Measurements from ENCODE around the gene UBASH3A. TPM values are rescaled to one million over a fixed set of nuclear protein-coding genes. Genes with fewer than 3 reads are reported as not detected.

The UBASH3A gene
- total and polyA plus RNA-seq, 2 donors (not counting 1 experiment from before 2014, with no cell fraction given), result 0.12 to 0.33 TPM

GRCh38 chr21:42448686-42449085 is 45.0 kb downstream of the UBASH3A start:
- no peaks in the 10 kb centered on the region for H3K9me3 ChIP-seq (ENCODE audit: control extremely low read depth in 1 of 3, control insufficient read depth in 2 of 3, insufficient read depth in 1 of 3, low read length in 2 of 3)
- no peak overlapping the region for H3K4me3 ChIP-seq (ENCODE audit: control extremely low read depth in 1 of 5, extremely low read depth in 1 of 5, insufficient read depth in 1 of 5, low read depth in 2 of 5, low read length in 4 of 5)
- H3K79me2 ChIP-seq (ENCODE audit: control insufficient read depth, insufficient read depth, low read length), result no peaks in the 10 kb centered on the region
- H3K36me3 ChIP-seq (replicated peaks in 1 of 2; ENCODE audit: control extremely low read depth in 1 of 2, control insufficient read depth in 1 of 2, extremely low read depth in 1 of 2, insufficient read depth in 2 of 2, low read length in 1 of 2), result no peaks in the 10 kb centered on the region
- no peak overlapping the region for H3K9ac ChIP-seq (ENCODE audit: low read length)
- intact Hi-C loops (cut with micrococcal nuclease), result no loop called here
- Mint-ChIP-seq H3K4me3 (no peak overlapping the region), H3K9me3 (ENCODE audit: insufficient read depth) (no peaks in the 10 kb centered on the region), H3K4me1 (peaks cover 6% of the 10 kb centered on the region), H3K27ac (no peak overlapping the region), H3K27me3 (peaks cover 8% of the 10 kb centered on the region)
- TF ChIP-seq CTCF (IDR thresholded peaks at IDR 0.05) (no peak), EZH2 (IDR thresholded peaks at IDR 0.05; ENCODE audit: borderline replicate concordance, insufficient read depth, low read depth, low read length, poor library complexity, severe bottlenecking) (no peak)
- DNase-seq (no peak), ATAC-seq (ENCODE audit: low read depth) (no peak)
- no peaks in the 10 kb centered on the region for H4K20me1 ChIP-seq (ENCODE audit: control insufficient read depth, insufficient read depth, low read length, poor library complexity, severe bottlenecking)
- no peak overlapping the region for H2AFZ ChIP-seq (ENCODE audit: insufficient read depth, low read depth, low read length, poor library complexity, severe bottlenecking)
- peaks cover 0 to 9% of the 10 kb centered on the region in 2 donors for H3K4me1 ChIP-seq (ENCODE audit: control insufficient read depth in 2 of 2, insufficient read depth in 2 of 2, low read length in 2 of 2)
- no peak overlapping the region for H3K27ac ChIP-seq (ENCODE audit: low read length in 2 of 2)
- no peak overlapping the region for H3K4me2 ChIP-seq (replicated peaks; ENCODE audit: low read depth, low read length, poor library complexity, severe bottlenecking)
- peaks cover 0 to 21% (median 2%) of the 10 kb centered on the region in 4 experiments for H3K27me3 ChIP-seq (replicated peaks in 1 of 4; ENCODE audit: control extremely low read depth in 1 of 4, control insufficient read depth in 3 of 4, insufficient read depth in 4 of 4, low read length in 3 of 4)
- WGBS (ENCODE audit: insufficient coverage), result 88% methylated on average over 2 of the region's 3 CpGs
- ChIA-PET POLR2A (no interaction called here), CTCF (interaction anchor here (1.5 to 2.4 kb wide), 3 partner anchors 110 to 303 kb away, joined by 3 to 9 read pairs (median 8); no protein-coding TSS in a partner anchor)

GRCh38 chr21:42451941-42452340 is 48.2 kb downstream of the UBASH3A start:
- Mint-ChIP-seq H3K27me3 (peaks cover 3% of the 10 kb centered on the region), H3K4me3 (no peak overlapping the region), H3K27ac (no peak overlapping the region), H3K4me1 (peaks cover 6% of the 10 kb centered on the region), H3K9me3 (ENCODE audit: insufficient read depth) (no peaks in the 10 kb centered on the region)
- Histone ChIP-seq H3K9ac (ENCODE audit: low read length) (no peak overlapping the region), H3K4me2 (replicated peaks; ENCODE audit: low read depth, low read length, poor library complexity, severe bottlenecking) (no peak overlapping the region), H3K4me3 (ENCODE audit: control extremely low read depth in 1 of 5, extremely low read depth in 1 of 5, insufficient read depth in 1 of 5, low read depth in 2 of 5, low read length in 4 of 5) (no peak overlapping the region), H4K20me1 (ENCODE audit: control insufficient read depth, insufficient read depth, low read length, poor library complexity, severe bottlenecking) (no peaks in the 10 kb centered on the region), H3K27ac (ENCODE audit: low read length in 2 of 2) (no peak overlapping the region), H3K4me1 (ENCODE audit: control insufficient read depth in 2 of 2, insufficient read depth in 2 of 2, low read length in 2 of 2) (peaks cover 0 to 9% of the 10 kb centered on the region in 2 donors), H2AFZ (ENCODE audit: insufficient read depth, low read depth, low read length, poor library complexity, severe bottlenecking) (no peak overlapping the region), H3K79me2 (ENCODE audit: control insufficient read depth, insufficient read depth, low read length) (no peaks in the 10 kb centered on the region), H3K9me3 (ENCODE audit: control extremely low read depth in 1 of 3, control insufficient read depth in 2 of 3, insufficient read depth in 1 of 3, low read length in 2 of 3) (no peaks in the 10 kb centered on the region), H3K36me3 (replicated peaks in 1 of 2; ENCODE audit: control extremely low read depth in 1 of 2, control insufficient read depth in 1 of 2, extremely low read depth in 1 of 2, insufficient read depth in 2 of 2, low read length in 1 of 2) (no peaks in the 10 kb centered on the region), H3K27me3 (replicated peaks in 1 of 4; ENCODE audit: control extremely low read depth in 1 of 4, control insufficient read depth in 3 of 4, insufficient read depth in 4 of 4, low read length in 3 of 4) (peaks cover 0 to 12% (median 2%) of the 10 kb centered on the region in 4 experiments)
- DNase-seq (no peak), ATAC-seq (ENCODE audit: low read depth) (no peak)
- POLR2A ChIA-PET, result no interaction called here
- intact Hi-C loops (cut with micrococcal nuclease), result no loop called here
- TF ChIP-seq CTCF (IDR thresholded peaks at IDR 0.05) (no peak), EZH2 (IDR thresholded peaks at IDR 0.05; ENCODE audit: borderline replicate concordance, insufficient read depth, low read depth, low read length, poor library complexity, severe bottlenecking) (no peak)
- 97% methylated on average over 8 of the region's 9 CpGs for WGBS (ENCODE audit: insufficient coverage)
- CTCF ChIA-PET, result interaction anchor here (1.4 to 3.8 kb wide), 4 partner anchors 84 to 306 kb away, joined by 4 to 29 read pairs (median 6); no protein-coding TSS in a partner anchor

Data from B cell (primary cell).